Stomach (tissue), 4 donors: Measurements from ENCODE around the gene TNPO3.

Experiments
- POLR2A ChIP-seq, 4 donors: fragments of 450-650 bp; IDR thresholded peaks; one replicate each; pipeline ENCODE4 v1.6.1; 2016; ENCODE audit warnings: antibody characterized with exemption in 4 of 4, control low read depth in 2 of 4, mild to moderate bottlenecking in 1 of 4, moderate library complexity in 1 of 4
- POLR2AphosphoS5 ChIP-seq, 3 donors: sonication (generic); formaldehyde crosslinking; IDR thresholded peaks; one replicate each; pipeline ENCODE4 v1.6.1; 2016; ENCODE audit warnings: antibody characterized with exemption in 3 of 3
- TF ChIP-seq, protein P1 (sequence below), 7 experiments: fragments of 450-650 bp in 4 of 7; fragments of 200-600 bp in 3 of 7; sonication (generic) in 3 of 7; IDR thresholded peaks; one replicate each; pipeline ENCODE4 v1.5.1; 2016 to 2019; ENCODE audit warnings: antibody characterized with exemption in 7 of 7, control low read depth in 2 of 7, mild to moderate bottlenecking in 1 of 7

GRCh38 chr7:128947854-128948253 is 107.1 kb downstream of the TNPO3 start:
- TF ChIP-seq, protein P1, sequence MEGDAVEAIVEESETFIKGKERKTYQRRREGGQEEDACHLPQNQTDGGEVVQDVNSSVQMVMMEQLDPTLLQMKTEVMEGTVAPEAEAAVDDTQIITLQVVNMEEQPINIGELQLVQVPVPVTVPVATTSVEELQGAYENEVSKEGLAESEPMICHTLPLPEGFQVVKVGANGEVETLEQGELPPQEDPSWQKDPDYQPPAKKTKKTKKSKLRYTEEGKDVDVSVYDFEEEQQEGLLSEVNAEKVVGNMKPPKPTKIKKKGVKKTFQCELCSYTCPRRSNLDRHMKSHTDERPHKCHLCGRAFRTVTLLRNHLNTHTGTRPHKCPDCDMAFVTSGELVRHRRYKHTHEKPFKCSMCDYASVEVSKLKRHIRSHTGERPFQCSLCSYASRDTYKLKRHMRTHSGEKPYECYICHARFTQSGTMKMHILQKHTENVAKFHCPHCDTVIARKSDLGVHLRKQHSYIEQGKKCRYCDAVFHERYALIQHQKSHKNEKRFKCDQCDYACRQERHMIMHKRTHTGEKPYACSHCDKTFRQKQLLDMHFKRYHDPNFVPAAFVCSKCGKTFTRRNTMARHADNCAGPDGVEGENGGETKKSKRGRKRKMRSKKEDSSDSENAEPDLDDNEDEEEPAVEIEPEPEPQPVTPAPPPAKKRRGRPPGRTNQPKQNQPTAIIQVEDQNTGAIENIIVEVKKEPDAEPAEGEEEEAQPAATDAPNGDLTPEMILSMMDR (IDR thresholded peaks at IDR 0.05): no peak
- TF ChIP-seq POLR2AphosphoS5 (IDR thresholded peaks at IDR 0.05) (no peak), POLR2A (IDR thresholded peaks at IDR 0.05) (no peak)
